NCI-H748 treated with DMSO at 0.1 percent for 48 hours (cell line): ENCODE data around the gene CPOX.
"Not testable (repeated sequence)": the region's sequence is repeated elsewhere in the genome, so short reads cannot be mapped to it uniquely, and the experiment has no call there.

Experiments
- DNase-seq: peaks from one replicate; lab custom pipeline; 2025; lab: John Stamatoyannopoulos, UW

CPOX gene

GRCh38 chr3:98593046-98593936, at the start of gene CPOX:
TSS of gene CPOX (minus strand) at chr3:98593611. CDS start at chr3:98593504, 107 bp downstream.
- DNase-seq: peak; percentile 27

- DNase-seq: not testable (repeated sequence)
Measured at GRCh38 chr3:98642769-98643168, 49.4 kb upstream of the CPOX start.

GRCh38 chr3:98641756-98642155, 48.3 kb upstream of the CPOX start:
- DNase-seq: not testable (repeated sequence)

- DNase-seq: not testable (repeated sequence)
Measured at GRCh38 chr3:98638515-98638914, 45.1 kb upstream of the CPOX start.

GRCh38 chr3:98630416-98630815, 37.0 kb upstream of the CPOX start:
- no peak for DNase-seq

- no peak for DNase-seq
Measured at GRCh38 chr3:98628317-98628716, 34.9 kb upstream of the CPOX start.

GRCh38 chr3:98626151-98626550, 32.7 kb upstream of the CPOX start:
- DNase-seq: no peak

- DNase-seq: no peak
Measured at GRCh38 chr3:98623572-98624280, 30.3 kb upstream of the CPOX start.

- DNase-seq: no peak
Measured at GRCh38 chr3:98617841-98618240, 24.4 kb upstream of the CPOX start.

- DNase-seq: no peak
Measured at GRCh38 chr3:98613616-98614015, 20.2 kb upstream of the CPOX start.

GRCh38 chr3:98612996-98613517, 19.6 kb upstream of the CPOX start:
- no peak for DNase-seq

GRCh38 chr3:98612587-98612986, 19.2 kb upstream of the CPOX start:
- no peak for DNase-seq

- no peak for DNase-seq
Measured at GRCh38 chr3:98608029-98608428, 14.6 kb upstream of the CPOX start.

- no peak for DNase-seq
Measured at GRCh38 chr3:98603580-98603979, 10.2 kb upstream of the CPOX start.

GRCh38 chr3:98602078-98602678, 8.8 kb upstream of the CPOX start:
- DNase-seq: no peak

- no peak for DNase-seq
Measured at GRCh38 chr3:98601180-98601579, 7.8 kb upstream of the CPOX start.

- DNase-seq: no peak
Measured at GRCh38 chr3:98600412-98601095, 7.1 kb upstream of the CPOX start.

GRCh38 chr3:98599647-98600411, 6.4 kb upstream of the CPOX start:
- DNase-seq: no peak

GRCh38 chr3:98598492-98598891, 5.1 kb upstream of the CPOX start:
- no peak for DNase-seq

- DNase-seq: no peak
Measured at GRCh38 chr3:98596541-98597500, 3.4 kb upstream of the CPOX start.
